HG03442 (cell line): ENCODE measurements around the gene WEE2.

Experiments used
- ATAC-seq: cut with Tn5 transposase; IDR thresholded peaks from one replicate; pipeline ENCODE4 v1.9.1; 2021; ENCODE audit warnings: mild to moderate bottlenecking, moderate library complexity; ENCODE audit not compliant: unreplicated experiment

WEE2 gene

GRCh38 chr7:141708351-141708750 lies at the start of gene WEE2:
TSS of gene WEE2 (plus strand) at chr7:141708353. CDS start at chr7:141708759, 406 bp downstream.
- no peak for ATAC-seq

- ATAC-seq = no peak
Observed at GRCh38 chr7:141659501-141659900, 48.7 kb upstream of the WEE2 start.

GRCh38 chr7:141660259-141660658 lies 47.9 kb upstream of the WEE2 start:
- no peak for ATAC-seq

GRCh38 chr7:141663081-141663849 lies 44.9 kb upstream of the WEE2 start:
- ATAC-seq = no peak

GRCh38 chr7:141664450-141664849 lies 43.7 kb upstream of the WEE2 start:
- no peak for ATAC-seq

- no peak for ATAC-seq
Observed at GRCh38 chr7:141665208-141666035, 42.7 kb upstream of the WEE2 start.

- ATAC-seq = no peak
Observed at GRCh38 chr7:141666071-141666470, 42.1 kb upstream of the WEE2 start.

GRCh38 chr7:141668853-141669252 lies 39.3 kb upstream of the WEE2 start:
- ATAC-seq = no peak

GRCh38 chr7:141671705-141672496 lies 36.3 kb upstream of the WEE2 start:
- no peak for ATAC-seq

GRCh38 chr7:141673346-141673745 lies 34.8 kb upstream of the WEE2 start:
- ATAC-seq = no peak

GRCh38 chr7:141674171-141674671 lies 33.9 kb upstream of the WEE2 start:
- no peak for ATAC-seq

- ATAC-seq = no peak
Observed at GRCh38 chr7:141674702-141675101, 33.5 kb upstream of the WEE2 start.

GRCh38 chr7:141675436-141676215 lies 32.5 kb upstream of the WEE2 start:
- ATAC-seq = no peak

GRCh38 chr7:141676618-141677017 lies 31.5 kb upstream of the WEE2 start:
- no peak for ATAC-seq

GRCh38 chr7:141679014-141679413 lies 29.1 kb upstream of the WEE2 start:
- peak; percentile 78 for ATAC-seq

- no peak for ATAC-seq
Observed at GRCh38 chr7:141685285-141686023, 22.7 kb upstream of the WEE2 start.

GRCh38 chr7:141686074-141686473 lies 22.1 kb upstream of the WEE2 start:
- ATAC-seq = no peak

GRCh38 chr7:141686670-141687069 lies 21.5 kb upstream of the WEE2 start:
- ATAC-seq = no peak

GRCh38 chr7:141688043-141688442 lies 20.1 kb upstream of the WEE2 start:
- ATAC-seq = no peak
